ENCODE results near the gene EFCAB5.

GRCh38 chr17:30153463-30153862 lies 212.0 kb downstream of the EFCAB5 start:
- no peak for TF ChIP-seq CTCF (IDR thresholded peaks at IDR 0.05)
- no peak for TF ChIP-seq POLR2A (IDR thresholded peaks at IDR 0.05)

Data from adrenal gland (tissue), 5 donors.